ENCODE data around the gene ECSIT. TPM values are rescaled to one million over a fixed set of nuclear protein-coding genes. Genes with fewer than 3 reads are reported as not detected.

ECSIT gene
- polyA plus RNA-seq, 1 of the 3 experiments (the other 2 are of a cell fraction) = 43.8 TPM

DNA sequence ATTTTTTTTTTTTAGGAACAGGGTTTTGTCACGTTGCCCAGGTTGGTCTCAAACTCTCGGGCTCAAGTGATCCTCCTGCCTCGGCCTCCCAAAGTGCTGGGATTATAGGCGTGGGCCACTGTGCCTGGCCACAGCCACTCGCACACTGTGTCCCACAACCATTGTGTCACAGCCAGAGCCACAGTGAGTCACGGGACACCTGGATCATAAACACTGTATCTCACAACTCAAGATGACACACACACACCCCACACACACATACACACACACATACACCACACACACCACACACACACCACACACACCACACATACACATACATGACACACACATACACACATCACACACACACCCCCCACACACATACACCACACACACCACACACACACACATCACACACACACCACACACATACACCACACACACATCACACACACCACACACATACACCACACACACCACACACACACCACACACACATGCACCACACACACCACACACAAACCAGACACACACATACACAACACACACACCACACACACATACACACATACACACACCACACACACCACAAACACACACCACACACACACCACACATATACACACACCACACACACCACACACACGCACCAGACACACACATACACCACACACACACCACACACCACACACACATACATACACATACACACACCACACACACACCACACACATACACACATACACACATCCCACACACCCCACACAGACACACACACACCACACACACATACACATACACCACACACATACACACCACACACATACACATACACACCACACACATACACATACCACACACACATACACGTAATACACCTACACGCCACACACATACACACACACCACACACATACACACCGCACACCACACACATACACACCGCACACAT is 64.3 kb downstream of the ECSIT start:
- Histone ChIP-seq H3K27me3 (ENCODE audit: insufficient read depth) (no peaks in the 10 kb centered on the region), H3K9me2 (no peaks in the 10 kb centered on the region), H3K4me3 (ENCODE audit: low read depth in 2 of 2, low read length in 1 of 2) (no peak overlapping the region), H4K20me1 (ENCODE audit: insufficient read depth) (no peaks in the 10 kb centered on the region), H3K36me3 (replicated peaks in 1 of 2; ENCODE audit: control insufficient read depth in 1 of 2, insufficient read depth in 2 of 2, low read length in 1 of 2) (no peaks in the 10 kb centered on the region), H2AFZ (ENCODE audit: low read depth) (no peak overlapping the region), H3K4me1 (ENCODE audit: control insufficient read depth in 1 of 2, insufficient read depth in 2 of 2, low read depth in 1 of 2, low read length in 1 of 2) (no peaks in the 10 kb centered on the region), H3K4me2 (no peak overlapping the region), H3K9me3 (no peaks in the 10 kb centered on the region), H3K27ac (ENCODE audit: low read depth in 2 of 2, low read length in 1 of 2) (no peak overlapping the region), H3K79me2 (ENCODE audit: insufficient read depth) (no peaks in the 10 kb centered on the region), H3K9ac (no peak overlapping the region), H3F3A (replicated peaks; ENCODE audit: insufficient read depth) (peaks cover 4% of the 10 kb centered on the region)
- WGBS (ENCODE audit: low lambda C conversion rate) = 72% methylated on average over 11 of the region's 11 CpGs
- no peak for DNase-seq
- ChIA-PET POLR2A (no interaction called here), CTCF (interaction anchor here (0.8 kb wide), 1 partner anchor 18 kb away, joined by 3 read pairs; no protein-coding TSS in a partner anchor)
- TF ChIP-seq, protein P1, sequence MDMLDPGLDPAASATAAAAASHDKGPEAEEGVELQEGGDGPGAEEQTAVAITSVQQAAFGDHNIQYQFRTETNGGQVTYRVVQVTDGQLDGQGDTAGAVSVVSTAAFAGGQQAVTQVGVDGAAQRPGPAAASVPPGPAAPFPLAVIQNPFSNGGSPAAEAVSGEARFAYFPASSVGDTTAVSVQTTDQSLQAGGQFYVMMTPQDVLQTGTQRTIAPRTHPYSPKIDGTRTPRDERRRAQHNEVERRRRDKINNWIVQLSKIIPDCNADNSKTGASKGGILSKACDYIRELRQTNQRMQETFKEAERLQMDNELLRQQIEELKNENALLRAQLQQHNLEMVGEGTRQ (IDR thresholded peaks at IDR 0.05; ENCODE audit: borderline replicate concordance, low read depth, low read length) = no peak
- TF ChIP-seq, protein P2, sequence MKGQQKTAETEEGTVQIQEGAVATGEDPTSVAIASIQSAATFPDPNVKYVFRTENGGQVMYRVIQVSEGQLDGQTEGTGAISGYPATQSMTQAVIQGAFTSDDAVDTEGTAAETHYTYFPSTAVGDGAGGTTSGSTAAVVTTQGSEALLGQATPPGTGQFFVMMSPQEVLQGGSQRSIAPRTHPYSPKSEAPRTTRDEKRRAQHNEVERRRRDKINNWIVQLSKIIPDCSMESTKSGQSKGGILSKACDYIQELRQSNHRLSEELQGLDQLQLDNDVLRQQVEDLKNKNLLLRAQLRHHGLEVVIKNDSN (IDR thresholded peaks at IDR 0.05; ENCODE audit: borderline replicate concordance, low read depth) = no peak
- TF ChIP-seq, protein P3, sequence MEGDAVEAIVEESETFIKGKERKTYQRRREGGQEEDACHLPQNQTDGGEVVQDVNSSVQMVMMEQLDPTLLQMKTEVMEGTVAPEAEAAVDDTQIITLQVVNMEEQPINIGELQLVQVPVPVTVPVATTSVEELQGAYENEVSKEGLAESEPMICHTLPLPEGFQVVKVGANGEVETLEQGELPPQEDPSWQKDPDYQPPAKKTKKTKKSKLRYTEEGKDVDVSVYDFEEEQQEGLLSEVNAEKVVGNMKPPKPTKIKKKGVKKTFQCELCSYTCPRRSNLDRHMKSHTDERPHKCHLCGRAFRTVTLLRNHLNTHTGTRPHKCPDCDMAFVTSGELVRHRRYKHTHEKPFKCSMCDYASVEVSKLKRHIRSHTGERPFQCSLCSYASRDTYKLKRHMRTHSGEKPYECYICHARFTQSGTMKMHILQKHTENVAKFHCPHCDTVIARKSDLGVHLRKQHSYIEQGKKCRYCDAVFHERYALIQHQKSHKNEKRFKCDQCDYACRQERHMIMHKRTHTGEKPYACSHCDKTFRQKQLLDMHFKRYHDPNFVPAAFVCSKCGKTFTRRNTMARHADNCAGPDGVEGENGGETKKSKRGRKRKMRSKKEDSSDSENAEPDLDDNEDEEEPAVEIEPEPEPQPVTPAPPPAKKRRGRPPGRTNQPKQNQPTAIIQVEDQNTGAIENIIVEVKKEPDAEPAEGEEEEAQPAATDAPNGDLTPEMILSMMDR (IDR thresholded peaks at IDR 0.05) = no peak
- TF ChIP-seq, protein P4, sequence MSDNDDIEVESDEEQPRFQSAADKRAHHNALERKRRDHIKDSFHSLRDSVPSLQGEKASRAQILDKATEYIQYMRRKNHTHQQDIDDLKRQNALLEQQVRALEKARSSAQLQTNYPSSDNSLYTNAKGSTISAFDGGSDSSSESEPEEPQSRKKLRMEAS (IDR thresholded peaks at IDR 0.05; ENCODE audit: low read depth) = no peak
- TF ChIP-seq, protein P5, sequence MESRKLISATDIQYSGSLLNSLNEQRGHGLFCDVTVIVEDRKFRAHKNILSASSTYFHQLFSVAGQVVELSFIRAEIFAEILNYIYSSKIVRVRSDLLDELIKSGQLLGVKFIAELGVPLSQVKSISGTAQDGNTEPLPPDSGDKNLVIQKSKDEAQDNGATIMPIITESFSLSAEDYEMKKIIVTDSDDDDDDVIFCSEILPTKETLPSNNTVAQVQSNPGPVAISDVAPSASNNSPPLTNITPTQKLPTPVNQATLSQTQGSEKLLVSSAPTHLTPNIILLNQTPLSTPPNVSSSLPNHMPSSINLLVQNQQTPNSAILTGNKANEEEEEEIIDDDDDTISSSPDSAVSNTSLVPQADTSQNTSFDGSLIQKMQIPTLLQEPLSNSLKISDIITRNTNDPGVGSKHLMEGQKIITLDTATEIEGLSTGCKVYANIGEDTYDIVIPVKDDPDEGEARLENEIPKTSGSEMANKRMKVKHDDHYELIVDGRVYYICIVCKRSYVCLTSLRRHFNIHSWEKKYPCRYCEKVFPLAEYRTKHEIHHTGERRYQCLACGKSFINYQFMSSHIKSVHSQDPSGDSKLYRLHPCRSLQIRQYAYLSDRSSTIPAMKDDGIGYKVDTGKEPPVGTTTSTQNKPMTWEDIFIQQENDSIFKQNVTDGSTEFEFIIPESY (IDR thresholded peaks at IDR 0.05; ENCODE audit: borderline replicate concordance, low read depth) = no peak
- no peak for TF ChIP-seq POLR2AphosphoS5 (IDR thresholded peaks at IDR 0.05; ENCODE audit: low read depth, low read length)
- TF ChIP-seq GATA2 (CRISPR knock-in tag; IDR thresholded peaks at IDR 0.05) = no peak
- TF ChIP-seq, protein P6, sequence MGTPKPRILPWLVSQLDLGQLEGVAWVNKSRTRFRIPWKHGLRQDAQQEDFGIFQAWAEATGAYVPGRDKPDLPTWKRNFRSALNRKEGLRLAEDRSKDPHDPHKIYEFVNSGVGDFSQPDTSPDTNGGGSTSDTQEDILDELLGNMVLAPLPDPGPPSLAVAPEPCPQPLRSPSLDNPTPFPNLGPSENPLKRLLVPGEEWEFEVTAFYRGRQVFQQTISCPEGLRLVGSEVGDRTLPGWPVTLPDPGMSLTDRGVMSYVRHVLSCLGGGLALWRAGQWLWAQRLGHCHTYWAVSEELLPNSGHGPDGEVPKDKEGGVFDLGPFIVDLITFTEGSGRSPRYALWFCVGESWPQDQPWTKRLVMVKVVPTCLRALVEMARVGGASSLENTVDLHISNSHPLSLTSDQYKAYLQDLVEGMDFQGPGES (IDR thresholded peaks at IDR 0.05; ENCODE audit: low read depth, low read length) = no peak
- no peak for TF ChIP-seq RXRA (IDR thresholded peaks at IDR 0.05; ENCODE audit: borderline replicate concordance, low read depth)
- TF ChIP-seq RAD21 (IDR thresholded peaks at IDR 0.05; ENCODE audit: low read length) = no peak
- TF ChIP-seq MXI1 (IDR thresholded peaks at IDR 0.05; ENCODE audit: low read depth, low read length) = no peak
- no peak for TF ChIP-seq JUND (IDR thresholded peaks at IDR 0.05)
- TF ChIP-seq RCOR1 (IDR thresholded peaks at IDR 0.05; ENCODE audit: low read length) = no peak
- no peak for TF ChIP-seq TEAD4 (IDR thresholded peaks at IDR 0.05; ENCODE audit: borderline replicate concordance, insufficient read depth)

Data from SK-N-SH (cell line).